Effector memory CD4-positive, alpha-beta T cell (primary cell): ENCODE data around the gene CRYBB2.
A peak's percentile ranks its signal among the peaks of the same experiment; 100 is the strongest.
"Not testable (repeated sequence)": the region's sequence is repeated elsewhere in the genome, so short reads cannot be mapped to it uniquely, and the experiment has no call there.

Experiments
- DNase-seq, 3 donors: peaks; one replicate each; pipeline ENCODE4 v3.0.0-alpha.2; 2020
- H3K27ac ChIP-seq: 2 replicates; pipeline ENCODE4 v1.7.0; 2013; ENCODE audit warnings: mild to moderate bottlenecking, low read length, moderate library complexity; ENCODE audit not compliant: insufficient read depth, poor library complexity, severe bottlenecking
- H3K27me3 ChIP-seq: replicated peaks from 2 replicates; pipeline ENCODE4 v1.7.0; 2013; ENCODE audit warnings: mild to moderate bottlenecking, low read length; ENCODE audit not compliant: insufficient read depth, control insufficient read depth, poor library complexity, severe bottlenecking
- H3K36me3 ChIP-seq: 2 replicates; pipeline ENCODE4 v1.7.0; 2013; ENCODE audit warnings: mild to moderate bottlenecking, low read length, moderate library complexity; ENCODE audit not compliant: control insufficient read depth, insufficient read depth
- H3K4me1 ChIP-seq: 2 replicates; pipeline ENCODE4 v1.7.0; 2013; ENCODE audit warnings: low read length, mild to moderate bottlenecking; ENCODE audit not compliant: control insufficient read depth, insufficient read depth, poor library complexity, severe bottlenecking
- H3K4me3 ChIP-seq: 2 replicates; pipeline ENCODE4 v1.7.0; 2013; ENCODE audit warnings: low read length, low read depth, mild to moderate bottlenecking; ENCODE audit not compliant: insufficient read depth, poor library complexity, severe bottlenecking
- H3K9me3 ChIP-seq: 2 replicates; pipeline ENCODE4 v1.7.0; 2013; ENCODE audit warnings: mild to moderate bottlenecking, low read length, moderate library complexity; ENCODE audit not compliant: control insufficient read depth

The CRYBB2 gene

GRCh38 chr22:25230760-25231159 is 11.3 kb downstream of the CRYBB2 start:
- H3K4me1 ChIP-seq = not testable (repeated sequence)

GRCh38 chr22:25232301-25232700 is 12.9 kb downstream of the CRYBB2 start:
- no peak for DNase-seq
- Histone ChIP-seq H3K27ac (no peak overlapping the region), H3K36me3 (no peaks in the 10 kb centered on the region)

More at GRCh38 chr22:25230760-25231159, 11.3 kb downstream of the CRYBB2 start:
- not testable (repeated sequence) for H3K27me3 ChIP-seq, H3K9me3 ChIP-seq, DNase-seq, H3K36me3 ChIP-seq, H3K4me3 ChIP-seq, H3K27ac ChIP-seq

GRCh38 chr22:25233706-25234105 is 14.3 kb downstream of the CRYBB2 start:
- not testable (repeated sequence) for DNase-seq, H3K36me3 ChIP-seq, H3K4me1 ChIP-seq, H3K27me3 ChIP-seq, H3K4me3 ChIP-seq, H3K9me3 ChIP-seq, H3K27ac ChIP-seq

More at GRCh38 chr22:25232301-25232700, 12.9 kb downstream of the CRYBB2 start:
- Histone ChIP-seq H3K4me1 (no peaks in the 10 kb centered on the region), H3K4me3 (no peak overlapping the region), H3K9me3 (no peaks in the 10 kb centered on the region), H3K27me3 (no peaks in the 10 kb centered on the region)

GRCh38 chr22:25235547-25236290 is 16.3 kb downstream of the CRYBB2 start:
- Histone ChIP-seq H3K9me3 (no peaks in the 10 kb centered on the region), H3K4me3 (no peak overlapping the region), H3K27me3 (no peaks in the 10 kb centered on the region), H3K27ac (no peak overlapping the region), H3K4me1 (no peaks in the 10 kb centered on the region), H3K36me3 (no peaks in the 10 kb centered on the region)
- DNase-seq = peak in 1 of 3 donors; percentile 1

- Histone ChIP-seq H3K27ac (no peak overlapping the region), H3K4me3 (no peak overlapping the region), H3K4me1 (no peaks in the 10 kb centered on the region), H3K27me3 (no peaks in the 10 kb centered on the region), H3K9me3 (no peaks in the 10 kb centered on the region), H3K36me3 (no peaks in the 10 kb centered on the region)
- DNase-seq = no peak
Observed at GRCh38 chr22:25236417-25236816, 17.0 kb downstream of the CRYBB2 start.

- H3K9me3 ChIP-seq = no peaks in the 10 kb centered on the region
- no peak for DNase-seq
Observed at GRCh38 chr22:25237503-25237902, 18.1 kb downstream of the CRYBB2 start.

GRCh38 chr22:25238058-25238457 is 18.6 kb downstream of the CRYBB2 start:
- H3K4me3 ChIP-seq, H3K27me3 ChIP-seq, H3K36me3 ChIP-seq, H3K27ac ChIP-seq, H3K4me1 ChIP-seq, DNase-seq, H3K9me3 ChIP-seq: not testable (repeated sequence)

More at GRCh38 chr22:25237503-25237902, 18.1 kb downstream of the CRYBB2 start:
- Histone ChIP-seq H3K27ac (no peak overlapping the region), H3K36me3 (no peaks in the 10 kb centered on the region), H3K4me3 (no peak overlapping the region), H3K4me1 (no peaks in the 10 kb centered on the region), H3K27me3 (no peaks in the 10 kb centered on the region)

- not testable (repeated sequence) for H3K27ac ChIP-seq, DNase-seq, H3K27me3 ChIP-seq, H3K36me3 ChIP-seq, H3K4me3 ChIP-seq, H3K4me1 ChIP-seq, H3K9me3 ChIP-seq
Observed at GRCh38 chr22:25255169-25255568, 35.7 kb downstream of the CRYBB2 start.

GRCh38 chr22:25267567-25267966 is 48.1 kb downstream of the CRYBB2 start:
- H3K27ac ChIP-seq, H3K4me3 ChIP-seq, H3K27me3 ChIP-seq, H3K9me3 ChIP-seq, H3K36me3 ChIP-seq, DNase-seq, H3K4me1 ChIP-seq: not testable (repeated sequence)

GRCh38 chr22:25268902-25269301 is 49.5 kb downstream of the CRYBB2 start:
- H3K27ac ChIP-seq, H3K9me3 ChIP-seq: not testable (repeated sequence)

More at GRCh38 chr22:25268902-25269301, 49.5 kb downstream of the CRYBB2 start:
- not testable (repeated sequence) for H3K4me1 ChIP-seq, H3K27me3 ChIP-seq, H3K36me3 ChIP-seq, H3K4me3 ChIP-seq, DNase-seq
